ENCODE data around the gene OR2T5.
"Not testable (repeated sequence)": the region's sequence is repeated elsewhere in the genome, so short reads cannot be mapped to it uniquely, and the experiment has no call there.

- TF ChIP-seq CTCF (conservative IDR thresholded peaks at IDR 0.05; ENCODE audit: low read depth, low read length); SMC3 (IDR thresholded peaks at IDR 0.05; ENCODE audit: low read depth, low read length); MAZ (IDR thresholded peaks at IDR 0.05; ENCODE audit: borderline replicate concordance, low read depth, low read length); CEBPB (IDR thresholded peaks at IDR 0.05; ENCODE audit: low read depth, low read length); USF2 (IDR thresholded peaks at IDR 0.05; ENCODE audit: low read depth, low read length); CHD1 (IDR thresholded peaks at IDR 0.05; ENCODE audit: low read depth, low read length); POLR2A (IDR thresholded peaks at IDR 0.05; ENCODE audit: low read depth, low read length); MAFK (IDR thresholded peaks at IDR 0.05; ENCODE audit: low read depth, low read length); MXI1 (IDR thresholded peaks at IDR 0.05; ENCODE audit: borderline replicate concordance, low read depth, low read length); ELK1 (IDR thresholded peaks at IDR 0.05; ENCODE audit: borderline replicate concordance, low read depth, low read length); FOS (IDR thresholded peaks at IDR 0.05; ENCODE audit: low read depth, low read length); RAD21 (IDR thresholded peaks at IDR 0.05; ENCODE audit: low read length): not testable (repeated sequence)
Measured at GRCh38 chr1:248510217-248510616, 21.8 kb downstream of the OR2T5 start.
